GM19324 (cell line): ENCODE measurements around the gene METTL22.

ENCODE experiments used
- ATAC-seq: cut with Tn5 transposase; IDR thresholded peaks from one replicate; pipeline ENCODE4 v1.9.1; 2021; ENCODE audit warnings: mild to moderate bottlenecking, moderate library complexity; ENCODE audit not compliant: unreplicated experiment, low FRiP score

METTL22 gene

GRCh38 chr16:8685617-8686016 is 64.1 kb downstream of the METTL22 start:
- ATAC-seq = no peak

- ATAC-seq = no peak
These were observed 64.6 kb downstream of the METTL22 start for GRCh38 chr16:8686031-8686621.

- no peak for ATAC-seq
These were observed 65.4 kb downstream of the METTL22 start for GRCh38 chr16:8686879-8687278.

- no peak for ATAC-seq
These were observed 68.2 kb downstream of the METTL22 start for GRCh38 chr16:8689686-8690085.

GRCh38 chr16:8691728-8692127 is 70.2 kb downstream of the METTL22 start:
- no peak for ATAC-seq

GRCh38 chr16:8694795-8695728 is 73.6 kb downstream of the METTL22 start:
- no peak for ATAC-seq

- no peak for ATAC-seq
These were observed 75.4 kb downstream of the METTL22 start for GRCh38 chr16:8696880-8697279.

GRCh38 chr16:8697965-8698364 is 76.5 kb downstream of the METTL22 start:
- no peak for ATAC-seq
